Right renal cortex interstitium (tissue), 3 donors: ENCODE measurements around the gene HES5. TPM values are rescaled to one million over a fixed set of nuclear protein-coding genes. Genes with fewer than 3 reads are reported as not detected.

Experiments used
- DNase-seq, 3 donors: peaks; one replicate each; pipeline ENCODE4 v3.0.0-alpha.2; 2013; ENCODE audit warnings: low read depth in 3 of 3, low spot score in 2 of 3
- polyA plus RNA-seq, 3 donors: library from polyadenylated mRNA; unstranded; fragments of 120-200 nt; gene quantifications; one replicate each; pipeline ENCODE4 v1.2.1, GENCODE V29; 2013; ENCODE audit not compliant: insufficient read length in 3 of 3

Gene HES5
- polyA plus RNA-seq, 3 donors, result 0.23 to 0.28 (median 0.24) TPM

- DNase-seq, result no peak
Measured at GRCh38 chr1:2547210-2548067, 17.4 kb upstream of the HES5 start.

GRCh38 chr1:2546515-2547209 is 16.6 kb upstream of the HES5 start:
- no peak for DNase-seq

- DNase-seq, result no peak
Measured at GRCh38 chr1:2545754-2546514, 15.9 kb upstream of the HES5 start.

- DNase-seq, result no peak
Measured at GRCh38 chr1:2544875-2545640, 15.0 kb upstream of the HES5 start.

GRCh38 chr1:2544093-2544874 is 14.2 kb upstream of the HES5 start:
- no peak for DNase-seq

- no peak for DNase-seq
Measured at GRCh38 chr1:2543543-2544092, 13.6 kb upstream of the HES5 start.

GRCh38 chr1:2542246-2542915 is 12.3 kb upstream of the HES5 start:
- no peak for DNase-seq

- DNase-seq, result no peak
Measured at GRCh38 chr1:2541619-2542245, 11.7 kb upstream of the HES5 start.

GRCh38 chr1:2540816-2541492 is 10.9 kb upstream of the HES5 start:
- no peak for DNase-seq

GRCh38 chr1:2539312-2539907 is 9.3 kb upstream of the HES5 start:
- DNase-seq, result no peak

- no peak for DNase-seq
Measured at GRCh38 chr1:2538872-2539271, 8.8 kb upstream of the HES5 start.

GRCh38 chr1:2538376-2538775 is 8.3 kb upstream of the HES5 start:
- DNase-seq, result no peak

- no peak for DNase-seq
Measured at GRCh38 chr1:2537784-2538115, 7.7 kb upstream of the HES5 start.

- no peak for DNase-seq
Measured at GRCh38 chr1:2535981-2536380, 5.9 kb upstream of the HES5 start.

- no peak for DNase-seq
Measured at GRCh38 chr1:2535455-2535854, 5.4 kb upstream of the HES5 start.

GRCh38 chr1:2534687-2535441 is 4.8 kb upstream of the HES5 start:
- no peak for DNase-seq

- DNase-seq, result no peak
Measured at GRCh38 chr1:2534315-2534686, 4.2 kb upstream of the HES5 start.
